OCI-LY7 (cell line): ENCODE data around the gene NRG2. TPM values are rescaled to one million over a fixed set of nuclear protein-coding genes. Genes with fewer than 3 reads are reported as not detected.

ENCODE experiments used
- BruUV-seq: library from RNA; stranded (reverse); fragments of 400-500 nt; replicated peaks from 2 replicates; lab custom pipeline; 2021; lab: Mats Ljungman, UMichigan
- CTCF ChIA-PET: fragments of 300-600 bp; sonication (Branson Sonifier 250); formaldehyde crosslinking; loops from one replicate; lab custom pipeline; 2022; ENCODE audit warnings: antibody characterized with exemption; ENCODE audit not compliant: unreplicated experiment; lab: Charles Lee
- POLR2A ChIA-PET: fragments of 300-600 bp; sonication (Branson Sonifier 250); formaldehyde crosslinking; loops from one replicate; lab custom pipeline; 2022; ENCODE audit warnings: antibody characterized with exemption; lab: Charles Lee
- DNase-seq: peaks from one replicate; pipeline ENCODE4 v3.0.0-alpha.2; 2015; ENCODE audit warnings: low spot score
- H2AFZ ChIP-seq: fragments of 200-600 bp; sonication (generic), shearing (Covaris generic); 2 replicates; pipeline ENCODE4 v1.6.1; 2014; ENCODE audit warnings: mild to moderate bottlenecking, antibody characterized with exemption, low read length, moderate library complexity
- H3K27ac ChIP-seq: fragments of 200-600 bp; sonication (generic); 2 replicates; pipeline ENCODE4 v1.5.1; 2014; ENCODE audit warnings: mixed run types, low read depth, mild to moderate bottlenecking, moderate library complexity, low read length, inconsistent platforms; ENCODE audit not compliant: poor library complexity, severe bottlenecking
- H3K36me3 ChIP-seq: fragments of 200-600 bp; sonication (generic); 2 replicates; pipeline ENCODE4 v1.6.1; 2014; ENCODE audit warnings: mild to moderate bottlenecking, antibody characterized with exemption, low read length, moderate library complexity, mixed read lengths; ENCODE audit not compliant: insufficient read depth
- H3K4me1 ChIP-seq: fragments of 200-600 bp; sonication (generic); 2 replicates; pipeline ENCODE4 v1.5.1; 2014; ENCODE audit warnings: mild to moderate bottlenecking, low read length; ENCODE audit not compliant: insufficient read depth, poor library complexity, severe bottlenecking
- H3K4me2 ChIP-seq: fragments of 200-600 bp; sonication (generic); 2 replicates; pipeline ENCODE4 v1.6.1; 2014; ENCODE audit warnings: mild to moderate bottlenecking, low read length
- H3K4me3 ChIP-seq: fragments of 200-600 bp; sonication (generic); 2 replicates; pipeline ENCODE4 v1.5.1; 2014; ENCODE audit warnings: mild to moderate bottlenecking, low read depth, low read length; ENCODE audit not compliant: poor library complexity, severe bottlenecking
- H3K79me2 ChIP-seq: fragments of 200-600 bp; sonication (generic); 2 replicates; pipeline ENCODE4 v1.6.1; 2016; ENCODE audit warnings: low read depth, mild to moderate bottlenecking, low read length, moderate library complexity, mixed read lengths; ENCODE audit not compliant: insufficient read depth
- H3K9me2 ChIP-seq: fragments of 200-600 bp; sonication (generic); 2 replicates; pipeline ENCODE4 v1.6.1; 2016; ENCODE audit warnings: mild to moderate bottlenecking, low read length, mixed read lengths; ENCODE audit not compliant: insufficient read depth
- H3K9me3 ChIP-seq: fragments of 200-600 bp; sonication (generic); 2 replicates; pipeline ENCODE4 v1.6.1; 2014; ENCODE audit warnings: mild to moderate bottlenecking, mixed run types, low read length, mixed read lengths
- H4K20me1 ChIP-seq: fragments of 200-600 bp; sonication (generic); 2 replicates; pipeline ENCODE4 v1.6.1; 2014; ENCODE audit warnings: mild to moderate bottlenecking, antibody characterized with exemption, low read length, moderate library complexity, mixed read lengths; ENCODE audit not compliant: insufficient read depth
- CTCF ChIP-seq: fragments of 200-600 bp; sonication (generic); conservative IDR thresholded peaks from 2 replicates; pipeline ENCODE4 v1.5.1; 2014; ENCODE audit warnings: mild to moderate bottlenecking, antibody characterized with exemption, low read length, moderate library complexity, mixed read lengths
- EZH2phosphoT487 ChIP-seq: fragments of 200-600 bp; sonication (generic); IDR thresholded peaks from 2 replicates; pipeline ENCODE4 v1.6.1; 2018; ENCODE audit warnings: low read depth, borderline replicate concordance, mild to moderate bottlenecking, mixed run types, antibody characterized with exemption, low read length, moderate library complexity, mixed read lengths
- intact Hi-C: fragments of 100-400 bp; cut with micrococcal nuclease; formaldehyde crosslinking; loops from one replicate; pipeline ENCODE4 v1.10.0; 2022; ENCODE audit not compliant: unreplicated experiment
- total RNA-seq, 2 experiments: library from RNA; depleted of rRNA in 1 of 2; stranded (reverse); fragments of >200 nt in 1 of 2; shearing (Covaris generic) in 1 of 2; gene quantifications; 2 replicates each; pipeline ENCODE4 v1.2.3, GENCODE V29; 2014 to 2022

The NRG2 gene
- total RNA-seq, 2 experiments from 2014 or later, result 1.7 TPM; not detected in 1

- H3K4me2 ChIP-seq, result no peak overlapping the region
- no peak for TF ChIP-seq EZH2phosphoT487
- no peak for TF ChIP-seq CTCF
- no peaks in the 10 kb centered on the region for H3K9me3 ChIP-seq
- H3K36me3 ChIP-seq, result no peaks in the 10 kb centered on the region
- H3K4me3 ChIP-seq, result no peak overlapping the region
- no peak overlapping the region for H3K27ac ChIP-seq
- ChIA-PET POLR2A (no interaction called here), CTCF (interaction anchor here (0.6 to 1.4 kb wide), 2 partner anchors 9 to 170 kb away, joined by 3 to 4 read pairs; partner anchors contain the start of gene NRG2)
- no peak overlapping the region for H2AFZ ChIP-seq
- H3K9me2 ChIP-seq, result no peaks in the 10 kb centered on the region
- no peaks in the 10 kb centered on the region for H4K20me1 ChIP-seq
- H3K79me2 ChIP-seq, result no peaks in the 10 kb centered on the region
- BruUV-seq, result no TSS peak
- DNase-seq, result no peak
- intact Hi-C loops, result no loop called here
- H3K4me1 ChIP-seq, result no peaks in the 10 kb centered on the region
Measured at GRCh38 chr5:139872851-139873794, 170.0 kb downstream of the NRG2 start.

GRCh38 chr5:139872052-139872766 is 170.9 kb downstream of the NRG2 start:
- BruUV-seq, result no TSS peak
- Histone ChIP-seq H3K9me3 (no peaks in the 10 kb centered on the region), H3K79me2 (no peaks in the 10 kb centered on the region), H3K4me2 (no peak overlapping the region), H3K4me1 (no peaks in the 10 kb centered on the region), H2AFZ (no peak overlapping the region), H3K9me2 (no peaks in the 10 kb centered on the region), H3K36me3 (no peaks in the 10 kb centered on the region), H3K4me3 (no peak overlapping the region), H4K20me1 (no peaks in the 10 kb centered on the region), H3K27ac (no peak overlapping the region)
- ChIA-PET POLR2A (no interaction called here), CTCF (interaction anchor here (0.6 to 1.4 kb wide), 2 partner anchors 10 to 171 kb away, joined by 3 to 4 read pairs; partner anchors contain the start of gene NRG2)
- intact Hi-C loops, result no loop called here
- TF ChIP-seq EZH2phosphoT487 (no peak), CTCF (peak; percentile 60)
- DNase-seq, result no peak
